HEK293 (cell line): ENCODE measurements around the gene MALAT1.

Experiments
- IKZF3 ChIP-seq: fragments of 450-650 bp; IDR thresholded peaks from 2 replicates; pipeline ENCODE4 v1.5.0; 2018; ENCODE audit warnings: missing biosample characterization, mild to moderate bottlenecking, missing genetic modification characterization, moderate library complexity
- SALL2 ChIP-seq: fragments of 450-650 bp; formaldehyde crosslinking; IDR thresholded peaks from 2 replicates; pipeline ENCODE4 v1.5.0; 2017; ENCODE audit warnings: missing biosample characterization, mild to moderate bottlenecking, missing genetic modification characterization, borderline replicate concordance
- SETDB1 ChIP-seq: IDR thresholded peaks from one replicate; pipeline ENCODE4 v1.6.1; 2017; ENCODE audit warnings: mild to moderate bottlenecking, low read length, moderate library complexity, mixed read lengths; ENCODE audit not compliant: insufficient read length
- ZBTB26 ChIP-seq: fragments of 450-650 bp; formaldehyde crosslinking; optimal IDR thresholded peaks from 2 replicates; pipeline ENCODE3; 2016; ENCODE audit warnings: missing biosample characterization, mild to moderate bottlenecking, missing genetic modification characterization
- ZBTB7A ChIP-seq: fragments of 450-650 bp; formaldehyde crosslinking; IDR thresholded peaks from 2 replicates; pipeline ENCODE4 v1.5.1; 2016; ENCODE audit warnings: low read depth, missing biosample characterization, missing genetic modification characterization
- ZFP69B ChIP-seq: fragments of 450-650 bp; formaldehyde crosslinking; IDR thresholded peaks from 2 replicates; pipeline ENCODE4 v1.5.1; 2016; ENCODE audit warnings: missing biosample characterization, missing genetic modification characterization
- ZNF114 ChIP-seq: fragments of 450-650 bp; formaldehyde crosslinking; IDR thresholded peaks from 2 replicates; pipeline ENCODE4 v1.5.0; 2017; ENCODE audit warnings: missing biosample characterization, missing genetic modification characterization
- ZNF23 ChIP-seq: fragments of 450-650 bp; formaldehyde crosslinking; IDR thresholded peaks from 2 replicates; pipeline ENCODE4 v1.5.1; 2016; ENCODE audit warnings: missing biosample characterization, missing genetic modification characterization, borderline replicate concordance
- ZNF266 ChIP-seq: fragments of 450-650 bp; formaldehyde crosslinking; IDR thresholded peaks from 2 replicates; pipeline ENCODE4 v1.5.1; 2016; ENCODE audit warnings: missing biosample characterization, missing genetic modification characterization, low read depth
- ZNF280D ChIP-seq: fragments of 450-650 bp; formaldehyde crosslinking; IDR thresholded peaks from 2 replicates; pipeline ENCODE4 v1.5.1; 2016; ENCODE audit warnings: missing biosample characterization, missing genetic modification characterization
- ZNF37A ChIP-seq: fragments of 450-650 bp; IDR thresholded peaks from 2 replicates; pipeline ENCODE4 v1.5.1; 2018; ENCODE audit warnings: missing biosample characterization, missing genetic modification characterization
- ZNF394 ChIP-seq: fragments of 450-650 bp; formaldehyde crosslinking; IDR thresholded peaks from 2 replicates; pipeline ENCODE4 v1.5.1; 2016; ENCODE audit warnings: missing biosample characterization, missing genetic modification characterization, mild to moderate bottlenecking, moderate library complexity, borderline replicate concordance
- ZNF521 ChIP-seq: fragments of 450-650 bp; formaldehyde crosslinking; IDR thresholded peaks from 2 replicates; pipeline ENCODE4 v1.5.1; 2017; ENCODE audit warnings: missing biosample characterization, mild to moderate bottlenecking, missing genetic modification characterization
- ZNF549 ChIP-seq: fragments of 450-650 bp; IDR thresholded peaks from 2 replicates; pipeline ENCODE4 v1.5.1; 2018; ENCODE audit warnings: missing biosample characterization, missing genetic modification characterization, mild to moderate bottlenecking, inconsistent platforms, moderate library complexity
- ZNF555 ChIP-seq: fragments of 450-650 bp; formaldehyde crosslinking; conservative IDR thresholded peaks from 2 replicates; pipeline ENCODE4 v1.5.1; 2017; ENCODE audit warnings: missing biosample characterization, mild to moderate bottlenecking, missing genetic modification characterization, inconsistent platforms
- ZNF585B ChIP-seq: fragments of 450-650 bp; formaldehyde crosslinking; IDR thresholded peaks from 2 replicates; pipeline ENCODE4 v1.5.1; 2016; ENCODE audit warnings: missing biosample characterization, missing genetic modification characterization
- ZNF623 ChIP-seq: fragments of 450-650 bp; formaldehyde crosslinking; IDR thresholded peaks from 2 replicates; pipeline ENCODE4 v1.5.1; 2016; ENCODE audit warnings: missing biosample characterization, missing genetic modification characterization
- ZNF629 ChIP-seq: fragments of 450-650 bp; formaldehyde crosslinking; IDR thresholded peaks from 2 replicates; pipeline ENCODE4 v1.5.1; 2017; ENCODE audit warnings: missing biosample characterization, missing genetic modification characterization
- ZNF645 ChIP-seq: fragments of 450-650 bp; formaldehyde crosslinking; IDR thresholded peaks from 2 replicates; pipeline ENCODE4; 2016; ENCODE audit warnings: missing biosample characterization, missing genetic modification characterization
- ZNF670 ChIP-seq: fragments of 450-650 bp; formaldehyde crosslinking; IDR thresholded peaks from 2 replicates; pipeline ENCODE4 v1.5.1; 2016; ENCODE audit warnings: missing biosample characterization, missing genetic modification characterization, low read depth
- ZNF692 ChIP-seq: fragments of 450-650 bp; formaldehyde crosslinking; IDR thresholded peaks from 2 replicates; pipeline ENCODE4 v1.5.1; 2016; ENCODE audit warnings: missing biosample characterization, missing genetic modification characterization
- ZNF701 ChIP-seq: fragments of 450-650 bp; formaldehyde crosslinking; IDR thresholded peaks from 2 replicates; pipeline ENCODE4 v1.5.1; 2016; ENCODE audit warnings: missing biosample characterization, missing genetic modification characterization
- ZNF704 ChIP-seq: fragments of 450-650 bp; formaldehyde crosslinking; IDR thresholded peaks from 2 replicates; pipeline ENCODE4 v1.5.1; 2016; ENCODE audit warnings: missing biosample characterization, missing genetic modification characterization
- ZNF747 ChIP-seq: fragments of 450-650 bp; formaldehyde crosslinking; IDR thresholded peaks from 2 replicates; pipeline ENCODE4 v1.5.1; 2016; ENCODE audit warnings: missing biosample characterization, missing genetic modification characterization
- ZNF791 ChIP-seq: fragments of 450-650 bp; formaldehyde crosslinking; IDR thresholded peaks from 2 replicates; pipeline ENCODE4 v1.5.1; 2016; ENCODE audit warnings: missing biosample characterization, missing genetic modification characterization
- ZNF830 ChIP-seq: fragments of 450-650 bp; IDR thresholded peaks from 2 replicates; pipeline ENCODE4 v1.5.0; 2018; ENCODE audit warnings: missing biosample characterization, missing genetic modification characterization, low read depth, mild to moderate bottlenecking, moderate library complexity
- TF ChIP-seq, protein P1 (sequence below): fragments of 450-650 bp; formaldehyde crosslinking; IDR thresholded peaks from 2 replicates; pipeline ENCODE4 v1.5.0; 2017; ENCODE audit warnings: missing biosample characterization, missing genetic modification characterization, borderline replicate concordance

The MALAT1 gene

DNA sequence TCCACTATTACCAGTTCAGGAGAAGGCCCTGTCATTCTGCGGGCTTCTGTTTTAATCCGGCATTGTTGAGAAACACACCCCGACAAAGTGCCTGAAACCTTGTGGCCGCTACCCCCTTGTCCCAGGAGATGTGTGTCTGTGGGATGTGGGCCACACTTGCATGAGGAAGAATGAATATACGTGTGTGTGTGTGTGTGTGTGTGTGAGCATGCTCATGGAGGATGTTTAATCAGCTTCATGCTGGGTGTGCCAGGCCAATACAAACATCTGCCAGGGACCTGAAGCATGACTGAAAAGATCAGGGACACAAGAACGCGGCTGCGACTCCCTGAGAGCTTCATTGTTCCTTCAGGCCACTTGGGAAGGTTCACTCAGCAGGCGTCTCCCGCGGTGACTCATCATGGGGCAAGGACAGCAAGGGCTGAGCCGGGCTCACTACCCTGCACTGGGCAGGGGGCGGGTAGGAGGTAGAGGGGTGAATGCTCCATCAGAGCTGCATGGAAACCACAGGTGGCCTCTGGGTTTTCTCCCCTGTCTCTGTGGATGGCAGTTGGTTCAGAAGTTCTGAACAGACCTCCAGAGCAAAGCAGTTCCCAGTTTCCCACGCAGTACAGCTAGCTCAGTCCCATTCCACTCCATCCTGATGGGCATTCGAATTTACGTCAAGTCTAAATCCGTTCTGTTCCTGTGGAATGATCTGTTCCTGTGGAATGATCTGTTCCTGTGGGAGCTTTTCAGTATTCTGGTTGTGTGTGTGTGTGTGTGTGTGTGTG is 7.0 kb upstream of the MALAT1 start (continued):
- no peak for TF ChIP-seq ZNF280D (tag by site-specific recombination)
- TF ChIP-seq ZNF701 (tag by site-specific recombination) = no peak
- peak; percentile 18 for TF ChIP-seq ZBTB26 (tag by site-specific recombination)
- no peak for TF ChIP-seq ZNF623 (tag by site-specific recombination)
- no peak for TF ChIP-seq SALL2 (tag by site-specific recombination)
- TF ChIP-seq ZNF645 = no peak
- TF ChIP-seq ZNF747 (tag by site-specific recombination) = no peak
- TF ChIP-seq ZNF704 (tag by site-specific recombination) = no peak
- no peak for TF ChIP-seq SETDB1
- TF ChIP-seq ZNF521 (tag by site-specific recombination) = no peak
- no peak for TF ChIP-seq ZNF266
- TF ChIP-seq, protein P1, sequence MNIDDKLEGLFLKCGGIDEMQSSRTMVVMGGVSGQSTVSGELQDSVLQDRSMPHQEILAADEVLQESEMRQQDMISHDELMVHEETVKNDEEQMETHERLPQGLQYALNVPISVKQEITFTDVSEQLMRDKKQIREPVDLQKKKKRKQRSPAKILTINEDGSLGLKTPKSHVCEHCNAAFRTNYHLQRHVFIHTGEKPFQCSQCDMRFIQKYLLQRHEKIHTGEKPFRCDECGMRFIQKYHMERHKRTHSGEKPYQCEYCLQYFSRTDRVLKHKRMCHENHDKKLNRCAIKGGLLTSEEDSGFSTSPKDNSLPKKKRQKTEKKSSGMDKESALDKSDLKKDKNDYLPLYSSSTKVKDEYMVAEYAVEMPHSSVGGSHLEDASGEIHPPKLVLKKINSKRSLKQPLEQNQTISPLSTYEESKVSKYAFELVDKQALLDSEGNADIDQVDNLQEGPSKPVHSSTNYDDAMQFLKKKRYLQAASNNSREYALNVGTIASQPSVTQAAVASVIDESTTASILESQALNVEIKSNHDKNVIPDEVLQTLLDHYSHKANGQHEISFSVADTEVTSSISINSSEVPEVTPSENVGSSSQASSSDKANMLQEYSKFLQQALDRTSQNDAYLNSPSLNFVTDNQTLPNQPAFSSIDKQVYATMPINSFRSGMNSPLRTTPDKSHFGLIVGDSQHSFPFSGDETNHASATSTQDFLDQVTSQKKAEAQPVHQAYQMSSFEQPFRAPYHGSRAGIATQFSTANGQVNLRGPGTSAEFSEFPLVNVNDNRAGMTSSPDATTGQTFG (tag by site-specific recombination) = no peak
- TF ChIP-seq IKZF3 = peak; percentile 89
- TF ChIP-seq ZNF114 = no peak
- TF ChIP-seq ZNF629 (tag by site-specific recombination) = peak; percentile 63; the same call in 1 of the 2 replicates
- no peak for TF ChIP-seq ZNF394
- TF ChIP-seq ZNF37A (tag by site-specific recombination) = no peak
- TF ChIP-seq ZBTB7A (tag by site-specific recombination) = no peak
- TF ChIP-seq ZFP69B (tag by site-specific recombination) = peak; percentile 79
- no peak for TF ChIP-seq ZNF555 (tag by site-specific recombination)
- TF ChIP-seq ZNF23 (tag by site-specific recombination) = no peak
- peak; percentile 84 for TF ChIP-seq ZNF692
- no peak for TF ChIP-seq ZNF830
- no peak for TF ChIP-seq ZNF791 (tag by site-specific recombination)
- no peak for TF ChIP-seq ZNF585B (tag by site-specific recombination)
- no peak for TF ChIP-seq ZNF670 (tag by site-specific recombination)
- no peak for TF ChIP-seq ZNF549 (tag by site-specific recombination)
